ENCODE results near the gene CDC42EP2. TPM values are rescaled to one million over a fixed set of nuclear protein-coding genes. Genes with fewer than 3 reads are reported as not detected.

The CDC42EP2 gene
- total RNA-seq, 3 donors from 2014 or later = 11.3 to 20.8 (median 13.4) TPM

DNA sequence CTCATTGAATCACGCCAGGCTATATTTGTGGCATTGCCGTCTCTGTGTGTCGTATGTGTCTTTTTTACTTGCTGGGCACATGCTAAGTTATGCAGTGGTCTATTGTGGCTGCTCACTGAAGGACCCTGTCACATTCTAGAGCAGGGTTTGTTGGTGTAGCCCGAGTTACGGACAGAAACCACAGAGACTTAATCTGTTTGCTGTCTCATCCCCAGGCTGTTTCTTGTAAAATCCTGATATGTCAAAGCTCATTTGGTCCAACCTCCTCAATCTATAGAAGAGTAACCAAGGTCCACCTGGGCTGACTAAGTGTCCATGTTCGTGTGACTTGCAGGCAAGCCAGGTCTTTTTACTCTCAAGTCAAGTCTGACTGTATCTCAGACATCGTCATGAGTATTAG lies 24.0 kb downstream of the CDC42EP2 start:
- Histone ChIP-seq H3K27ac (no peak overlapping the region), H3K27me3 (no peaks in the 10 kb centered on the region), H3K4me1 (peaks cover 0 to 17% of the 10 kb centered on the region in 2 donors), H3K36me3 (peaks cover 10% of the 10 kb centered on the region), H3K4me3 (no peak overlapping the region), H3K9me3 (no peaks in the 10 kb centered on the region)
- intact Hi-C loops (cut with DNase I; ENCODE audit: low total_unique reads) = no loop called here
- TF ChIP-seq POLR2AphosphoS5 (IDR thresholded peaks at IDR 0.05) (no peak), POLR2A (IDR thresholded peaks at IDR 0.05) (no peak)
- TF ChIP-seq, protein P1, sequence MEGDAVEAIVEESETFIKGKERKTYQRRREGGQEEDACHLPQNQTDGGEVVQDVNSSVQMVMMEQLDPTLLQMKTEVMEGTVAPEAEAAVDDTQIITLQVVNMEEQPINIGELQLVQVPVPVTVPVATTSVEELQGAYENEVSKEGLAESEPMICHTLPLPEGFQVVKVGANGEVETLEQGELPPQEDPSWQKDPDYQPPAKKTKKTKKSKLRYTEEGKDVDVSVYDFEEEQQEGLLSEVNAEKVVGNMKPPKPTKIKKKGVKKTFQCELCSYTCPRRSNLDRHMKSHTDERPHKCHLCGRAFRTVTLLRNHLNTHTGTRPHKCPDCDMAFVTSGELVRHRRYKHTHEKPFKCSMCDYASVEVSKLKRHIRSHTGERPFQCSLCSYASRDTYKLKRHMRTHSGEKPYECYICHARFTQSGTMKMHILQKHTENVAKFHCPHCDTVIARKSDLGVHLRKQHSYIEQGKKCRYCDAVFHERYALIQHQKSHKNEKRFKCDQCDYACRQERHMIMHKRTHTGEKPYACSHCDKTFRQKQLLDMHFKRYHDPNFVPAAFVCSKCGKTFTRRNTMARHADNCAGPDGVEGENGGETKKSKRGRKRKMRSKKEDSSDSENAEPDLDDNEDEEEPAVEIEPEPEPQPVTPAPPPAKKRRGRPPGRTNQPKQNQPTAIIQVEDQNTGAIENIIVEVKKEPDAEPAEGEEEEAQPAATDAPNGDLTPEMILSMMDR (IDR thresholded peaks at IDR 0.05) = no peak
- no peak for DNase-seq (ENCODE audit: low spot score in 2 of 2)

DNA sequence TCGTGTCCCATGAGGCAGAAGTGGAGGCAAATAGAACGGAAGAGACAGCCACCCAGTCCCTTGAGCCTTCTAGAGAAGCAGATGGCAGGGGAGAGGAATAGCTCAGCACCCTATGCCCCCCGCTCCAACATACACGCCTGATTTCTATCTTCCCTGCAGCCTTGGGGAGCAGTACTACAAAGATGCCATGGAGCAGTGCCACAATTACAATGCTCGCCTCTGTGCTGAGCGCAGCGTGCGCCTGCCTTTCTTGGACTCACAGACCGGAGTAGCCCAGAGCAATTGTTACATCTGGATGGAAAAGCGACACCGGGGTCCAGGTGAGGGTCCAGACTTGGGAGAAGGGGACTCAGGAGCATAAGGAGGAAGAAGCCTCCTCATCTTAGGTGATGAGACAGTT lies 25.6 kb downstream of the CDC42EP2 start:
- no peak overlapping the region for H3K27ac ChIP-seq
- no peak overlapping the region for H3K4me3 ChIP-seq
- DNase-seq (ENCODE audit: low spot score in 2 of 2) = no peak
- intact Hi-C loops (cut with DNase I; ENCODE audit: low total_unique reads) = no loop called here
- H3K36me3 ChIP-seq = peaks cover 25% of the 10 kb centered on the region
- no peaks in the 10 kb centered on the region for H3K27me3 ChIP-seq
- TF ChIP-seq POLR2AphosphoS5 (IDR thresholded peaks at IDR 0.05) (no peak), POLR2A (IDR thresholded peaks at IDR 0.05) (no peak)
- TF ChIP-seq, protein P1 (IDR thresholded peaks at IDR 0.05) = no peak
- peaks cover 0 to 8% of the 10 kb centered on the region in 2 donors for H3K4me1 ChIP-seq
- no peaks in the 10 kb centered on the region for H3K9me3 ChIP-seq

DNA sequence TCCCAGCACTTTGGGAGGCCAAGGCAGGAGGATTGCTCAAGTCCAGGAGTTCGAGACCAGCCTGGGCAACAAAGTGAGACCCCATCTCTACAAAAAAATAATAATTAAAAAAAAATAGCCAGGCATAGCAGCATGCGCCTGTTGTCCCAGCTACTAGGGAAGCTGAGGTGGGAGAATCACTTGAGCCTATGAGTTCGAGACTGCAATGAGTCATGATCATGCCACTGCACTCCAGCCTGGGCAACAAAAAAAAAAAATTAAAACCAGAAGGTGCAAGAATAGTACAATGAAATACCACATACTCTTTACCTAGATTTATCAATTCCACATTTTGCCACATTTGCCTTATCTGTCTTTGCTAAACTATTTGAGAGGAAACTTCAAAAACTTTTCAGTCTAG lies 27.2 kb downstream of the CDC42EP2 start:
- TF ChIP-seq POLR2AphosphoS5 (IDR thresholded peaks at IDR 0.05) = no peak
- no peak for TF ChIP-seq POLR2A (IDR thresholded peaks at IDR 0.05)
- TF ChIP-seq, protein P1 (IDR thresholded peaks at IDR 0.05) = no peak
- intact Hi-C loops (cut with DNase I; ENCODE audit: low total_unique reads) = no loop called here
- no peak for DNase-seq (ENCODE audit: low spot score in 2 of 2)
- H3K4me3 ChIP-seq = no peak overlapping the region
- H3K9me3 ChIP-seq = no peaks in the 10 kb centered on the region
- peaks cover 39% of the 10 kb centered on the region for H3K36me3 ChIP-seq
- H3K27ac ChIP-seq = no peak overlapping the region
- no peaks in the 10 kb centered on the region for H3K4me1 ChIP-seq
- H3K27me3 ChIP-seq = no peaks in the 10 kb centered on the region

DNA sequence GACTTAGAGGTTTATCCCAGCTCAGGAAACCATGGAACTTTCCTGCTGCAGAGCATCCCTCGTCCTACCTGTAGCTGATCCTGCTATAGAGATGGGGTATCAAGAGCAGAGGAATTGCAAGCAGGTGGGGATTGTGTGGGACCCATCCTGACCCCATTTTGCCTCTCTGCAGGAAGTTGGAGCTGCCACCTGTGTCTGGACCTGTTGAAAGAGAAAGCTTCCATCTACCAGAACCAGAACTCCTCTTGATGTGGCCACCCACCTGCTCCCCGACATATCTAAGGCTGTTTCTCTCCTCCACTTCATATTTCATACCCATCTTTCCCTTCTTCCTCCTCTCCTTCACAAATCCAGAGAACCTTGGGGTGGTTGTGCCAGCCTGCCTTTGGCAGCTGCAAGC lies 36.8 kb downstream of the CDC42EP2 start:
- intact Hi-C loops (cut with DNase I; ENCODE audit: low total_unique reads) = no loop called here
- no peak for DNase-seq (ENCODE audit: low spot score in 2 of 2)
- Histone ChIP-seq H3K4me3 (no peak overlapping the region), H3K36me3 (peaks cover 3% of the 10 kb centered on the region), H3K4me1 (peaks cover 4 to 5% of the 10 kb centered on the region in 2 donors), H3K9me3 (no peaks in the 10 kb centered on the region), H3K27me3 (peaks cover 0 to 4% of the 10 kb centered on the region in 2 donors), H3K27ac (no peak overlapping the region)
- TF ChIP-seq POLR2AphosphoS5 (IDR thresholded peaks at IDR 0.05) (no peak), POLR2A (IDR thresholded peaks at IDR 0.05) (no peak)
- TF ChIP-seq, protein P1 (IDR thresholded peaks at IDR 0.05) = no peak

DNA sequence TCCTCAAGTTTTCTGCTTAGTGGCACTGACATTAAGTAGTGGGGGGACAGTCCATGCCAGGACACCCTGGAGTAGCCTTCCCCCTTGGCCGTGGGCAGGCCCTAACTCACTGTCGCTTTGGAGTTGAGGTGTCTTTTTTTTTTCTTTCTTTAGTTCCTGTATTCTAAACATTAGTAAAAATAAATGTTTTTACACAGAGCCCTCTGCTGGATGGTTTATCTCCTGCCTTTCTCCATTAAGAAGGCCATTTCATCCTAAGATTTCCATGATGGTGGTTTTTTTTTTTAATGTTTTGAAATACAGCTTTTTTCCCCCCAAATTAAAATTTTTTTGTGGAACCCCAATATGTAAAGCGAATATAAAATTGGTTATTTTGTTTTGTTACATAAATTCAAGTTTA lies 38.1 kb downstream of the CDC42EP2 start:
- TF ChIP-seq POLR2A (IDR thresholded peaks at IDR 0.05) = no peak
- TF ChIP-seq, protein P1 (IDR thresholded peaks at IDR 0.05) = peak in 1 of 3 donors; percentile 16
- no peak for DNase-seq (ENCODE audit: low spot score in 2 of 2)

More for the DNA sequence above, 38.1 kb downstream of the CDC42EP2 start:
- H3K27ac ChIP-seq = no peak overlapping the region
- H3K9me3 ChIP-seq = no peaks in the 10 kb centered on the region
- peaks cover 0 to 9% of the 10 kb centered on the region in 2 donors for H3K27me3 ChIP-seq
- no peaks in the 10 kb centered on the region for H3K36me3 ChIP-seq
- no peak overlapping the region for H3K4me3 ChIP-seq
- intact Hi-C loops (cut with DNase I; ENCODE audit: low total_unique reads) = no loop called here
- peaks cover 4 to 5% of the 10 kb centered on the region in 2 donors for H3K4me1 ChIP-seq
